ENCODE data around the gene COBL.

GRCh38 chr7:50980411-50980810 lies 336.2 kb downstream of the COBL start:
- TF ChIP-seq POLR2A (IDR thresholded peaks at IDR 0.05) (no peak), CTCF (IDR thresholded peaks at IDR 0.05) (no peak)

Data from uterus (tissue), 2 donors.